Activated naive CD8-positive, alpha-beta T cell treated with anti-CD3 and anti-CD28 coated beads, Interleukin-2, amount 10 ng/mL, durations not matched to agents 7 days and 5 days (primary cell): ENCODE data around the gene ARHGEF37. TPM values are rescaled to one million over a fixed set of nuclear protein-coding genes. Genes with fewer than 3 reads are reported as not detected.
"Not testable (repeated sequence)": the region's sequence is repeated elsewhere in the genome, so short reads cannot be mapped to it uniquely, and the experiment has no call there.

Experiments
- ATAC-seq: fragments of 150-1000 bp; cut with Tn5 transposase; one replicate; pipeline ENCODE4 v1.10.0; 2021; ENCODE audit warnings: low read depth, moderate library complexity
- POLR2A ChIA-PET: fragments of 350-600 bp; sonication (Branson Sonifier 250); formaldehyde crosslinking; loops from one replicate; lab custom pipeline; 2021; ENCODE audit warnings: antibody characterized with exemption; lab: Charles Lee
- DNase-seq: peaks from one replicate; pipeline ENCODE4 v3.0.0; 2021
- H3K27ac Mint-ChIP-seq: one replicate; pipeline ENCODE4 v1.8.0; 2022; ENCODE audit warnings: mild to moderate bottlenecking, mixed read lengths
- H3K27me3 Mint-ChIP-seq: one replicate; pipeline ENCODE4 v1.8.0; 2022; ENCODE audit warnings: mild to moderate bottlenecking, moderate library complexity, mixed read lengths
- H3K36me3 Mint-ChIP-seq: one replicate; pipeline ENCODE4 v1.8.0; 2021; ENCODE audit warnings: mild to moderate bottlenecking, mixed read lengths
- H3K4me1 Mint-ChIP-seq: one replicate; pipeline ENCODE4 v1.8.0; 2021; ENCODE audit warnings: mixed read lengths
- H3K4me3 Mint-ChIP-seq: one replicate; pipeline ENCODE4 v1.8.0; 2022; ENCODE audit warnings: mild to moderate bottlenecking, moderate library complexity, mixed read lengths
- H3K9me3 Mint-ChIP-seq: one replicate; pipeline ENCODE4 v1.8.0; 2021; ENCODE audit warnings: mixed read lengths
- total RNA-seq, 2 experiments: library from RNA; stranded (reverse); gene quantifications; one replicate each; pipeline ENCODE4 v1.2.3, GENCODE V29; 2021

The ARHGEF37 gene
- total RNA-seq, 2 experiments from 2014 or later = 0.82 to 0.83 TPM

DNA sequence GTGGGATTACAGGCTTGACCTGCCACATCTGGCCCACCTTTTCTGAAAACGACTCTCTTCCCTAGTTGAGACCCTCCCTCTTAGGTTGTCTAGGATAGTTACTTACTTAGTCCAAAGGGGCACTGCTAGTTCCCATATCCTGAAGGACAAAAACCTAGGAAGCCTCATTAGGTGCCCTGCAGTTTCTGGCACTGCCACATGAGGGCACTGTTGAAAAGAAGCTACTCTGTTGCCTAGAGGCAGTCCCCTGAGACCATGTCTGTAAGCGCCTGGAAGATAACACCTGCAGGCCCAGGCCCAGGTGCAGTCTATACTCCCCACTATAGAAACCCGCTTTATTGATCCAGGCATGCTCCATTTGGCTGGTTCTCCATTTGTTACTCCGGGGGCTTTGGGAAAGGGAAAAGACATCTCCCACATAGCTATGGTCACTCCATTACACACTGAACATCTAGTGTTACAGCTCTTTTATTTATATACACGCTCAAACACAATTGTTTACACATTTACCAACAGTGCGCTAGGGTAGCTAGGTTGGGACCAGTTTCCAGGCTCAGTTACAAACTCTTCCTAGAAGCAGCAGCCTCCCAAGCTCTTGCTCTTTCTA is 75.4 kb downstream of the ARHGEF37 start:
- H3K27ac Mint-ChIP-seq = no peak overlapping the region
- no peak for DNase-seq
- H3K36me3 Mint-ChIP-seq = no peaks in the 10 kb centered on the region
- H3K9me3 Mint-ChIP-seq = peaks cover 3% of the 10 kb centered on the region
- no peak for ATAC-seq
- peaks cover 6% of the 10 kb centered on the region for H3K27me3 Mint-ChIP-seq
- POLR2A ChIA-PET = interaction anchor here (0.8 to 1.0 kb wide), 2 partner anchors 75 to 173 kb away, joined by 3 read pairs; no protein-coding TSS in a partner anchor
- H3K4me3 Mint-ChIP-seq = no peak overlapping the region
- no peaks in the 10 kb centered on the region for H3K4me1 Mint-ChIP-seq

DNA sequence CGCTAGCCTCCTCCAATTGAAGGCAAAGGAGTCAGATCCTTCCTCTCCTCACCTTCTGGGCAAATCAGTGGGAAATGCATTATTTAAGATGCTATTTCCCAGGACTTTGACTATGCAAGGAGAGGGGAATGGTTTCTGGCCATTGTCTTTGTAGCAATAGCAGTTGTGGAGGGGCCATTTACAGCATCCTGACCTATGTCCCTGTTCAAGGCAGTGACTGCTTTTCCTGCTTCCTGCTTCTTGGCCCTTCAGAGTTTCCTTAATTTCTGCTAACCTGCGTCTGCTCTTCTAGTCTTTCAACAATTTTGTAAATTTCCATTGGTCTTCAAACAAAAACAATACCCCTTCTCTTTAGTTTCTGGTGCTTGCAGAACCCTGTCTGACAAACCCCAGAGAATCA is 76.0 kb downstream of the ARHGEF37 start:
- ATAC-seq (no peak), DNase-seq (no peak)
- POLR2A ChIA-PET = interaction anchor here (0.8 kb wide), 1 partner anchor 74 kb away, joined by 3 read pairs; no protein-coding TSS in a partner anchor
- peaks cover 3% of the 10 kb centered on the region for H3K9me3 Mint-ChIP-seq
- no peak overlapping the region for H3K27ac Mint-ChIP-seq
- H3K4me1 Mint-ChIP-seq = no peaks in the 10 kb centered on the region
- H3K36me3 Mint-ChIP-seq = no peaks in the 10 kb centered on the region
- no peak overlapping the region for H3K4me3 Mint-ChIP-seq
- peaks cover 6% of the 10 kb centered on the region for H3K27me3 Mint-ChIP-seq

- Mint-ChIP-seq H3K4me1 (no peaks in the 10 kb centered on the region), H3K27ac (no peak overlapping the region), H3K27me3 (peaks cover 6% of the 10 kb centered on the region), H3K9me3 (peaks cover 3% of the 10 kb centered on the region), H3K36me3 (no peaks in the 10 kb centered on the region), H3K4me3 (no peak overlapping the region)
- POLR2A ChIA-PET = no interaction called here
- no peak for ATAC-seq
- no peak for DNase-seq
Measured at GRCh38 chr5:149658299-149658698, 77.0 kb downstream of the ARHGEF37 start.

DNA sequence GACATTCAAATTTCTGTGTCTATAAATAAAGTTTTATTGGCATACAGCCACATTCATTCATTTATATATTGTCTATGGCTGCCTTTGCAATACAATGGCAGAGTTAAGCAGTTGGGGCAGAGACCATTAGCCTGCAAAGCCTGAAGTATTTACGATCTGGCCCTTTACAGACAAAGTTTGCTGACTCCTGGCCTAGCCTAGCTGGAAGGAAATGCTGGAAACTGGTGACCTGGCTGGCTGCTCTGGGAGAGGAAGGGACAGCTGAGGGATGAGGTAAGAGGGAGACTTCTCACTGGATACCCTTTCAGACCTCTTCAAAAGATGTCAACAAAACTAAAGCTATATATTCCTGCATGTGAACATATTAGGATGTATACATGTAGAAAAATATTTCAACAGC is 82.8 kb downstream of the ARHGEF37 start:
- H3K4me1 Mint-ChIP-seq = peaks cover 3% of the 10 kb centered on the region
- H3K27me3 Mint-ChIP-seq = peaks cover 2% of the 10 kb centered on the region
- H3K4me3 Mint-ChIP-seq = no peak overlapping the region
- POLR2A ChIA-PET = no interaction called here
- H3K9me3 Mint-ChIP-seq = peaks cover 3% of the 10 kb centered on the region
- H3K27ac Mint-ChIP-seq = no peak overlapping the region
- no peaks in the 10 kb centered on the region for H3K36me3 Mint-ChIP-seq
- no peak for DNase-seq
- no peak for ATAC-seq

GRCh38 chr5:149664666-149665415 is 83.5 kb downstream of the ARHGEF37 start:
- DNase-seq (no peak), ATAC-seq (no peak)
- peaks cover 3% of the 10 kb centered on the region for H3K4me1 Mint-ChIP-seq
- POLR2A ChIA-PET = no interaction called here
- peaks cover 3% of the 10 kb centered on the region for H3K9me3 Mint-ChIP-seq
- no peaks in the 10 kb centered on the region for H3K36me3 Mint-ChIP-seq
- no peak overlapping the region for H3K4me3 Mint-ChIP-seq
- peaks cover 2% of the 10 kb centered on the region for H3K27me3 Mint-ChIP-seq
- no peak overlapping the region for H3K27ac Mint-ChIP-seq

- POLR2A ChIA-PET = interaction anchor here (1.2 kb wide), 1 partner anchor 162 kb away, joined by 3 read pairs; no protein-coding TSS in a partner anchor
- H3K4me3 Mint-ChIP-seq = no peak overlapping the region
- H3K36me3 Mint-ChIP-seq = no peaks in the 10 kb centered on the region
Measured at GRCh38 chr5:149665416-149666175, 84.3 kb downstream of the ARHGEF37 start.

DNA sequence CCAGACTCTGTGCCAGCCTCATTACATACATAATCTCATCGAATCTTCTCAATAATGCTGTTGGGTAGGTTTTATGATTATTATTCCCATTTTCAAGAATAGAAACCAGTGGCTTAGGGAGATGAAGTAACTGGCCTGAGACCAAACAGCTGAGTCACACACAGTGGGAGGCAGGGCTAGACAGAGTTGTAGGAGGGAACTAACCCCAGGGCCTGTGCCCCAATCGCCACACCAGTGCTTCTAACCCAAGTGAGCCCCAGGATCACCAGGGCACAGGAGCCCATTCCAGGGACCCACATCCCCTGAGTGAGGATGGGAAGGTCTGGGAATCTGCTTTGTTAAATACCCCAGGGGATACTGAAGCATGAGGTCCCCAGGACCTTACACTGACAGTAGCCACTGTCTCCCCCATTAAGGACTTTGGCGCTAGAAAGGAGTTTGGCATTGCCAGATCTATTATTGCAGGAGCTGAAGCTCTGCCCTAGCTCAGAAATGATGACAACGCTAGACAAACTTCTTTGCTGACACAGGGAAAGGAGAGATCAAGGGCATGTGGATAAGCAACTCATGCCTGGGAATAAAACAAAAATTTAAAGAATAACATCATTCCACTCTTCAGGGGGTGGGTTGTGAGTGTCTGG is 85.0 kb downstream of the ARHGEF37 start:
- no peaks in the 10 kb centered on the region for H3K36me3 Mint-ChIP-seq
- H3K27ac Mint-ChIP-seq = no peak overlapping the region
- ATAC-seq (no peak), DNase-seq (no peak)
- no peak overlapping the region for H3K4me3 Mint-ChIP-seq
- H3K27me3 Mint-ChIP-seq = peaks cover 2% of the 10 kb centered on the region
- H3K4me1 Mint-ChIP-seq = peaks cover 3% of the 10 kb centered on the region
- POLR2A ChIA-PET = interaction anchor here (1.2 kb wide), 1 partner anchor 162 kb away, joined by 3 read pairs; no protein-coding TSS in a partner anchor
- peaks cover 3% of the 10 kb centered on the region for H3K9me3 Mint-ChIP-seq

More at GRCh38 chr5:149665416-149666175, 84.3 kb downstream of the ARHGEF37 start:
- peaks cover 2% of the 10 kb centered on the region for H3K27me3 Mint-ChIP-seq
- ATAC-seq = no peak
- no peak overlapping the region for H3K27ac Mint-ChIP-seq
- no peak for DNase-seq
- peaks cover 3% of the 10 kb centered on the region for H3K9me3 Mint-ChIP-seq
- peaks cover 3% of the 10 kb centered on the region for H3K4me1 Mint-ChIP-seq

- Mint-ChIP-seq H3K27ac (no peak overlapping the region), H3K27me3 (peaks cover 2% of the 10 kb centered on the region), H3K36me3 (no peaks in the 10 kb centered on the region), H3K9me3 (peaks cover 7% of the 10 kb centered on the region), H3K4me3 (no peak overlapping the region), H3K4me1 (peaks cover 3% of the 10 kb centered on the region)
- no peak for ATAC-seq
- no peak for DNase-seq
- POLR2A ChIA-PET = interaction anchor here (1.2 kb wide), 1 partner anchor 161 kb away, joined by 3 read pairs; no protein-coding TSS in a partner anchor
Measured at GRCh38 chr5:149667084-149667828, 86.0 kb downstream of the ARHGEF37 start.

- Mint-ChIP-seq H3K27ac (no peak overlapping the region), H3K27me3 (peaks cover 2% of the 10 kb centered on the region), H3K4me1 (peaks cover 3% of the 10 kb centered on the region), H3K9me3 (peaks cover 7% of the 10 kb centered on the region), H3K4me3 (no peak overlapping the region), H3K36me3 (no peaks in the 10 kb centered on the region)
- ATAC-seq (no peak), DNase-seq (no peak)
- POLR2A ChIA-PET = no interaction called here
Measured at GRCh38 chr5:149667829-149668330, 86.6 kb downstream of the ARHGEF37 start.

DNA sequence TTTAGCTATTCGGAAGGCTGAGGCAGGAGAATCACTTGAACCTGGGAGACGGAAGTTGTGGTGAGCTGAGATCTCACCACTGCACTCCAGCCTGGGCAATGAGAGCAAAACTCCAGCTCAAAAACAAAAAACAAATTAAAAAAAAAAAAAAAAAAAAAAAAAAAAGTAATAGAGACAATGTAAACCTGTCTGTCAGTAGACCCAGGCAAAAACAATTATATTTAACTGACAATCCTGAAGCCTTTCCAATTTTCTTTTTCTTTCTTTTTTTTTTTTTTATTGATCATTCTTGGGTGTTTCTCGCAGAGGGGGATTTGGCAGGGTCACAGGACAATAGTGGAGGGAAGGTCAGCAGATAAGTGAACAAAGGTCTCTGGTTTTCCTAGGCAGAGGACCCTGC is 88.0 kb downstream of the ARHGEF37 start:
- H3K27me3 Mint-ChIP-seq, H3K9me3 Mint-ChIP-seq, H3K36me3 Mint-ChIP-seq, H3K27ac Mint-ChIP-seq, H3K4me3 Mint-ChIP-seq, ATAC-seq, DNase-seq, POLR2A ChIA-PET, H3K4me1 Mint-ChIP-seq: not testable (repeated sequence)

DNA sequence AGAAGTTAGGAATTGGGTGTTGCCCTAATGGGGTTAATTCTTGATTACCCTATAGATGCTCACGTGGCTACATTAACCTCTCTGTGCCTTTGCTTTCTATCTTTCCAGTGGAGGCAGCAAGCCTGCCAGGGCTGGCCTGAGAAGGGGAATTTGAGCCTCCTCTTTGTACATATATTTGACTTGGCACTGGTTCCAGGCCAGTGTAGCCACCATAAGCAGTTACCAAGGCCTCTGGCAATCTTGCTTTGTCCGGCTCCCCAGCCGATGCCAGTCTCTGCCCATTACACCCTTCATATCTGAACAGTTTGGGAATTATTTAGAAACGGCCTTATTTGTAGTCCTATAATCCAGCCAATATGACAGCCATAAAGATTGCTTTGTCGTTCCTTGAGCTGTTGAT is 90.2 kb downstream of the ARHGEF37 start:
- POLR2A ChIA-PET = no interaction called here
- Mint-ChIP-seq H3K36me3 (no peaks in the 10 kb centered on the region), H3K9me3 (peaks cover 7% of the 10 kb centered on the region), H3K27ac (no peak overlapping the region), H3K4me1 (peaks cover 3% of the 10 kb centered on the region), H3K4me3 (no peak overlapping the region), H3K27me3 (peaks cover 9% of the 10 kb centered on the region)
- no peak for ATAC-seq
- DNase-seq = no peak

DNA sequence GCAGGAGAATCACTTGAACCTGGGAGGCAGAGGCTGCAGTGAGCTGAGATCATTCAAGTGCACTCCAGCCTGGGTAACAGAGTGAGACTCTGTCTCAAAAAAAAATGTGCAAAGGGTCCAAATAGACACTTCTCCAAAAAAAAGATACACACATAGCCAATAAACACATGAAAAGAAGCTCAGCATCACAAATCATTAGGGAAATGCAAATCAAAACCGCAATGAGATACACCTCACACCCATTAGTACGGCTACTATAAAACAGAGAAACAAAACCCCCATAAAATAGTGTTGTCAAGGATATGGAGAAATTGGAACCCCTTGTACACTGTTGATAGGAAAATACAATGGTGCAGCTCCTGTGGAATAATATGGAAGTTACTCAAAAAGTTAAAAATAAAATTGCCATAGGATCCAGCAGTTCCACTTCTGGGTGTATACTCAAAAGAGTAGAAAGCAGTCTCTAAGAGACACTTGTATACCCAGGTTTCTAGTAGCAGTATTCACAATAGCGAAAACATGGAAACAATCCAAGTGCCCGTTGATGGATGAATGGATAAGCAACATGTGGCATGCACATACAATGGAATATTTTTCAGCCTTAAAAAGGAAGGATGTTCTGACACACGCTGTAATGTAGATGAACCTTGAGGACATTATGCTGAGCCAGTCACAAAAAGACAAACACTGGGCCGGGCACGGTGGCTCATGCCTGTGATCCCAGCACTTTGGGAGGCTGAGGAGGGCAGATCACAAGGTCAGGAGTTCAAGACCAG is 91.6 kb downstream of the ARHGEF37 start:
- DNase-seq (no peak), ATAC-seq (no peak)
- H3K27ac Mint-ChIP-seq = no peak overlapping the region
- H3K9me3 Mint-ChIP-seq = peaks cover 6% of the 10 kb centered on the region
- H3K27me3 Mint-ChIP-seq = peaks cover 16% of the 10 kb centered on the region
- POLR2A ChIA-PET = no interaction called here
- H3K4me1 Mint-ChIP-seq = no peaks in the 10 kb centered on the region
- H3K4me3 Mint-ChIP-seq = no peak overlapping the region
- no peaks in the 10 kb centered on the region for H3K36me3 Mint-ChIP-seq
